ENCODE results near the gene KIAA0753.

DNA sequence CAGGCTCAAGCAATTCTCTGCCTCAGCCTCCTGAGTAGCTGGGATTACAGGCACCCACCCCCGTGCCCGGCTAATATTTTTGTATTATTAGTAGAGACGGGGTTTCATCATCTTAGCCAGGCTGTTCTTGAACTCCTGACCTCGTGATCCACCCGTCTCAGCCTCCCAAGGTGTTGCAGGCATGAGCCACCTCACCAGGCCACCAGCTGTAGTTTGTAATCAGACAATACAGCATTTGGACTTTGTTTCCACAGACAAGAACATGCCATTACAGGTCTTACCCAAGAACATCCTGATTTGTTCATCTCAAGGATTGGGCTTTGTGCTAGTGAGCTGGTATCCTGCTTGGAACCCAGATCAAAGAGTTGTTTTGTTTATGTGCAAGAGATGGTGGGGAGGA lies 41.2 kb upstream of the KIAA0753 start:
- TF ChIP-seq, protein P1, sequence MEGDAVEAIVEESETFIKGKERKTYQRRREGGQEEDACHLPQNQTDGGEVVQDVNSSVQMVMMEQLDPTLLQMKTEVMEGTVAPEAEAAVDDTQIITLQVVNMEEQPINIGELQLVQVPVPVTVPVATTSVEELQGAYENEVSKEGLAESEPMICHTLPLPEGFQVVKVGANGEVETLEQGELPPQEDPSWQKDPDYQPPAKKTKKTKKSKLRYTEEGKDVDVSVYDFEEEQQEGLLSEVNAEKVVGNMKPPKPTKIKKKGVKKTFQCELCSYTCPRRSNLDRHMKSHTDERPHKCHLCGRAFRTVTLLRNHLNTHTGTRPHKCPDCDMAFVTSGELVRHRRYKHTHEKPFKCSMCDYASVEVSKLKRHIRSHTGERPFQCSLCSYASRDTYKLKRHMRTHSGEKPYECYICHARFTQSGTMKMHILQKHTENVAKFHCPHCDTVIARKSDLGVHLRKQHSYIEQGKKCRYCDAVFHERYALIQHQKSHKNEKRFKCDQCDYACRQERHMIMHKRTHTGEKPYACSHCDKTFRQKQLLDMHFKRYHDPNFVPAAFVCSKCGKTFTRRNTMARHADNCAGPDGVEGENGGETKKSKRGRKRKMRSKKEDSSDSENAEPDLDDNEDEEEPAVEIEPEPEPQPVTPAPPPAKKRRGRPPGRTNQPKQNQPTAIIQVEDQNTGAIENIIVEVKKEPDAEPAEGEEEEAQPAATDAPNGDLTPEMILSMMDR (IDR thresholded peaks at IDR 0.05; ENCODE audit: insufficient read depth, low read length), result no peak
- TF ChIP-seq POLR2AphosphoS5 (IDR thresholded peaks at IDR 0.05; ENCODE audit: low read depth), result no peak
- TF ChIP-seq, protein P2, sequence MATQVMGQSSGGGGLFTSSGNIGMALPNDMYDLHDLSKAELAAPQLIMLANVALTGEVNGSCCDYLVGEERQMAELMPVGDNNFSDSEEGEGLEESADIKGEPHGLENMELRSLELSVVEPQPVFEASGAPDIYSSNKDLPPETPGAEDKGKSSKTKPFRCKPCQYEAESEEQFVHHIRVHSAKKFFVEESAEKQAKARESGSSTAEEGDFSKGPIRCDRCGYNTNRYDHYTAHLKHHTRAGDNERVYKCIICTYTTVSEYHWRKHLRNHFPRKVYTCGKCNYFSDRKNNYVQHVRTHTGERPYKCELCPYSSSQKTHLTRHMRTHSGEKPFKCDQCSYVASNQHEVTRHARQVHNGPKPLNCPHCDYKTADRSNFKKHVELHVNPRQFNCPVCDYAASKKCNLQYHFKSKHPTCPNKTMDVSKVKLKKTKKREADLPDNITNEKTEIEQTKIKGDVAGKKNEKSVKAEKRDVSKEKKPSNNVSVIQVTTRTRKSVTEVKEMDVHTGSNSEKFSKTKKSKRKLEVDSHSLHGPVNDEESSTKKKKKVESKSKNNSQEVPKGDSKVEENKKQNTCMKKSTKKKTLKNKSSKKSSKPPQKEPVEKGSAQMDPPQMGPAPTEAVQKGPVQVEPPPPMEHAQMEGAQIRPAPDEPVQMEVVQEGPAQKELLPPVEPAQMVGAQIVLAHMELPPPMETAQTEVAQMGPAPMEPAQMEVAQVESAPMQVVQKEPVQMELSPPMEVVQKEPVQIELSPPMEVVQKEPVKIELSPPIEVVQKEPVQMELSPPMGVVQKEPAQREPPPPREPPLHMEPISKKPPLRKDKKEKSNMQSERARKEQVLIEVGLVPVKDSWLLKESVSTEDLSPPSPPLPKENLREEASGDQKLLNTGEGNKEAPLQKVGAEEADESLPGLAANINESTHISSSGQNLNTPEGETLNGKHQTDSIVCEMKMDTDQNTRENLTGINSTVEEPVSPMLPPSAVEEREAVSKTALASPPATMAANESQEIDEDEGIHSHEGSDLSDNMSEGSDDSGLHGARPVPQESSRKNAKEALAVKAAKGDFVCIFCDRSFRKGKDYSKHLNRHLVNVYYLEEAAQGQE (IDR thresholded peaks at IDR 0.05; ENCODE audit: insufficient replicate concordance, low read depth), result no peak

Data from HL-60 (cell line).